Activated T-cell treated with anti-CD3 and anti-CD28 coated beads, Interleukin-2, amount 50 U/mL, for 24 hours (primary cell): ENCODE measurements around the gene PSG6.
"Not testable (repeated sequence)": the region's sequence is repeated elsewhere in the genome, so short reads cannot be mapped to it uniquely, and the experiment has no call there.

Experiments
- DNase-seq: peaks from one replicate; pipeline ENCODE4 v3.0.0-alpha.2; 2020
- H3K27ac Mint-ChIP-seq: 2 replicates; pipeline ENCODE4 v1.8.0; 2020; ENCODE audit warnings: mild to moderate bottlenecking, mixed read lengths
- H3K27me3 Mint-ChIP-seq: 2 replicates; pipeline ENCODE4 v1.8.0; 2020; ENCODE audit warnings: mixed read lengths
- H3K36me3 Mint-ChIP-seq: 2 replicates; pipeline ENCODE4 v1.8.0; 2020; ENCODE audit warnings: low read depth, mixed read lengths
- H3K4me1 Mint-ChIP-seq: 2 replicates; pipeline ENCODE4 v1.8.0; 2020; ENCODE audit warnings: low read depth, mixed read lengths
- H3K4me3 Mint-ChIP-seq: 2 replicates; pipeline ENCODE4 v1.8.0; 2020; ENCODE audit warnings: mild to moderate bottlenecking, moderate library complexity, mixed read lengths
- H3K9me3 Mint-ChIP-seq: 2 replicates; pipeline ENCODE4 v1.8.0; 2020; ENCODE audit warnings: mixed read lengths

The PSG6 gene

GRCh38 chr19:42920971-42921370, 3.3 kb upstream of the PSG6 start:
- DNase-seq, H3K27ac Mint-ChIP-seq: not testable (repeated sequence)

GRCh38 chr19:42919757-42920079, 2.0 kb upstream of the PSG6 start:
- Mint-ChIP-seq H3K4me1 (no peaks in the 10 kb centered on the region), H3K27me3 (peaks cover 15% of the 10 kb centered on the region), H3K36me3 (no peaks in the 10 kb centered on the region), H3K27ac (no peak overlapping the region), H3K9me3 (no peaks in the 10 kb centered on the region), H3K4me3 (no peak overlapping the region)
- no peak for DNase-seq

More at GRCh38 chr19:42920971-42921370, 3.3 kb upstream of the PSG6 start:
- not testable (repeated sequence) for H3K36me3 Mint-ChIP-seq, H3K4me3 Mint-ChIP-seq, H3K9me3 Mint-ChIP-seq, H3K4me1 Mint-ChIP-seq
- H3K27me3 Mint-ChIP-seq, result peaks cover 19% of the 10 kb centered on the region

- H3K9me3 Mint-ChIP-seq, H3K4me3 Mint-ChIP-seq, H3K4me1 Mint-ChIP-seq, DNase-seq, H3K27ac Mint-ChIP-seq, H3K36me3 Mint-ChIP-seq: not testable (repeated sequence)
- H3K27me3 Mint-ChIP-seq, result peaks cover 15% of the 10 kb centered on the region
Measured at GRCh38 chr19:42919070-42919756, 1.5 kb upstream of the PSG6 start.

- not testable (repeated sequence) for H3K4me1 Mint-ChIP-seq, DNase-seq, H3K4me3 Mint-ChIP-seq, H3K36me3 Mint-ChIP-seq, H3K27ac Mint-ChIP-seq, H3K9me3 Mint-ChIP-seq
- peaks cover 15% of the 10 kb centered on the region for H3K27me3 Mint-ChIP-seq
Measured at GRCh38 chr19:42918377-42919069, 829 bp upstream of the PSG6 start.

- DNase-seq, H3K4me3 Mint-ChIP-seq, H3K36me3 Mint-ChIP-seq, H3K9me3 Mint-ChIP-seq, H3K27me3 Mint-ChIP-seq, H3K4me1 Mint-ChIP-seq, H3K27ac Mint-ChIP-seq: not testable (repeated sequence)
Measured at GRCh38 chr19:42916931-42917330, 763 bp downstream of the PSG6 start.

GRCh38 chr19:42913516-42913915, 4.2 kb downstream of the PSG6 start:
- not testable (repeated sequence) for DNase-seq, H3K36me3 Mint-ChIP-seq, H3K4me1 Mint-ChIP-seq, H3K27ac Mint-ChIP-seq, H3K27me3 Mint-ChIP-seq, H3K9me3 Mint-ChIP-seq, H3K4me3 Mint-ChIP-seq

GRCh38 chr19:42912941-42913340, 4.8 kb downstream of the PSG6 start:
- H3K9me3 Mint-ChIP-seq, H3K4me3 Mint-ChIP-seq, DNase-seq, H3K4me1 Mint-ChIP-seq, H3K27ac Mint-ChIP-seq, H3K27me3 Mint-ChIP-seq, H3K36me3 Mint-ChIP-seq: not testable (repeated sequence)

GRCh38 chr19:42911731-42912130, 6.0 kb downstream of the PSG6 start:
- H3K9me3 Mint-ChIP-seq, result not testable (repeated sequence)

GRCh38 chr19:42906162-42906561, 11.5 kb downstream of the PSG6 start:
- not testable (repeated sequence) for H3K36me3 Mint-ChIP-seq, H3K9me3 Mint-ChIP-seq, H3K4me3 Mint-ChIP-seq, H3K4me1 Mint-ChIP-seq, DNase-seq, H3K27ac Mint-ChIP-seq
- H3K27me3 Mint-ChIP-seq, result peaks cover 11% of the 10 kb centered on the region

More at GRCh38 chr19:42911731-42912130, 6.0 kb downstream of the PSG6 start:
- not testable (repeated sequence) for H3K4me3 Mint-ChIP-seq, H3K36me3 Mint-ChIP-seq, H3K27ac Mint-ChIP-seq, DNase-seq, H3K4me1 Mint-ChIP-seq, H3K27me3 Mint-ChIP-seq

- DNase-seq, H3K36me3 Mint-ChIP-seq, H3K4me3 Mint-ChIP-seq, H3K9me3 Mint-ChIP-seq, H3K4me1 Mint-ChIP-seq, H3K27ac Mint-ChIP-seq: not testable (repeated sequence)
- peaks cover 37% of the 10 kb centered on the region for H3K27me3 Mint-ChIP-seq
Measured at GRCh38 chr19:42900561-42900960, 17.1 kb downstream of the PSG6 start.

GRCh38 chr19:42899674-42900073, 18.0 kb downstream of the PSG6 start:
- H3K4me1 Mint-ChIP-seq, H3K9me3 Mint-ChIP-seq, DNase-seq, H3K27ac Mint-ChIP-seq, H3K36me3 Mint-ChIP-seq, H3K4me3 Mint-ChIP-seq: not testable (repeated sequence)
- H3K27me3 Mint-ChIP-seq, result peaks cover 37% of the 10 kb centered on the region

GRCh38 chr19:42899110-42899509, 18.6 kb downstream of the PSG6 start:
- not testable (repeated sequence) for DNase-seq, H3K9me3 Mint-ChIP-seq, H3K27ac Mint-ChIP-seq, H3K4me1 Mint-ChIP-seq, H3K36me3 Mint-ChIP-seq, H3K4me3 Mint-ChIP-seq
- peaks cover 37% of the 10 kb centered on the region for H3K27me3 Mint-ChIP-seq

GRCh38 chr19:42898656-42899055, 19.0 kb downstream of the PSG6 start:
- DNase-seq, H3K9me3 Mint-ChIP-seq, H3K4me3 Mint-ChIP-seq, H3K4me1 Mint-ChIP-seq, H3K36me3 Mint-ChIP-seq, H3K27ac Mint-ChIP-seq: not testable (repeated sequence)
- peaks cover 37% of the 10 kb centered on the region for H3K27me3 Mint-ChIP-seq

- DNase-seq, H3K4me3 Mint-ChIP-seq, H3K9me3 Mint-ChIP-seq, H3K4me1 Mint-ChIP-seq, H3K27ac Mint-ChIP-seq, H3K36me3 Mint-ChIP-seq: not testable (repeated sequence)
- H3K27me3 Mint-ChIP-seq, result peaks cover 38% of the 10 kb centered on the region
Measured at GRCh38 chr19:42897729-42898128, 20.0 kb downstream of the PSG6 start.

GRCh38 chr19:42890446-42890845, 27.2 kb downstream of the PSG6 start:
- DNase-seq, H3K4me3 Mint-ChIP-seq: not testable (repeated sequence)
- peaks cover 13% of the 10 kb centered on the region for H3K9me3 Mint-ChIP-seq

More at GRCh38 chr19:42890446-42890845, 27.2 kb downstream of the PSG6 start:
- not testable (repeated sequence) for H3K4me1 Mint-ChIP-seq, H3K27ac Mint-ChIP-seq, H3K36me3 Mint-ChIP-seq
- H3K27me3 Mint-ChIP-seq, result peaks cover 30% of the 10 kb centered on the region
